OCI-LY7 (cell line): Measurements from ENCODE around the gene ACAP3.

Source experiments
- EZH2phosphoT487 ChIP-seq: fragments of 200-600 bp; sonication (generic); IDR thresholded peaks from 2 replicates; pipeline ENCODE4 v1.6.1; 2018; ENCODE audit warnings: low read depth, borderline replicate concordance, mild to moderate bottlenecking, mixed run types, antibody characterized with exemption, low read length, moderate library complexity, mixed read lengths
- TF ChIP-seq, protein P1 (sequence below): fragments of 200-600 bp; sonication (generic); conservative IDR thresholded peaks from 2 replicates; pipeline ENCODE4 v1.5.1; 2014; ENCODE audit warnings: mild to moderate bottlenecking, antibody characterized with exemption, low read length, moderate library complexity, mixed read lengths

DNA sequence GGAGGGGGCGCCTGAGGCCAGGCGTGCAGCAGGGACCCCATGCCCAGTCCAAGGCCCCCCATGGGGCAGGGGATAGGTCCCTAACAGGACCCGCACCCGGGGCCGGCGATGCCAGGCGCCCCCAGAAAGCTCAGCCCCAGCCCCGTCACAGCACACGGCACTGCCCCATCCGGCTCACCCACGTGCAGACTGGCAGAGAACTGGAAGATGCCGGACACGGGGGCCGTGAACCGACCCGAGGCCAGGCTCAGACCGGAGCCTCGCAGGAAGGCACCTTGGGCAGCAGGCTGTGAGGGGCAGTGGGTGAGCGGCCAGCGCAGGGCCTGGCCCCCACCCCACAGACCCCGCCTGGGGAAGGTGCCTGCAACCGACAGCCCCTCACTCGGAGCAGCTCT lies 64.5 kb downstream of the ACAP3 start:
- TF ChIP-seq, protein P1, sequence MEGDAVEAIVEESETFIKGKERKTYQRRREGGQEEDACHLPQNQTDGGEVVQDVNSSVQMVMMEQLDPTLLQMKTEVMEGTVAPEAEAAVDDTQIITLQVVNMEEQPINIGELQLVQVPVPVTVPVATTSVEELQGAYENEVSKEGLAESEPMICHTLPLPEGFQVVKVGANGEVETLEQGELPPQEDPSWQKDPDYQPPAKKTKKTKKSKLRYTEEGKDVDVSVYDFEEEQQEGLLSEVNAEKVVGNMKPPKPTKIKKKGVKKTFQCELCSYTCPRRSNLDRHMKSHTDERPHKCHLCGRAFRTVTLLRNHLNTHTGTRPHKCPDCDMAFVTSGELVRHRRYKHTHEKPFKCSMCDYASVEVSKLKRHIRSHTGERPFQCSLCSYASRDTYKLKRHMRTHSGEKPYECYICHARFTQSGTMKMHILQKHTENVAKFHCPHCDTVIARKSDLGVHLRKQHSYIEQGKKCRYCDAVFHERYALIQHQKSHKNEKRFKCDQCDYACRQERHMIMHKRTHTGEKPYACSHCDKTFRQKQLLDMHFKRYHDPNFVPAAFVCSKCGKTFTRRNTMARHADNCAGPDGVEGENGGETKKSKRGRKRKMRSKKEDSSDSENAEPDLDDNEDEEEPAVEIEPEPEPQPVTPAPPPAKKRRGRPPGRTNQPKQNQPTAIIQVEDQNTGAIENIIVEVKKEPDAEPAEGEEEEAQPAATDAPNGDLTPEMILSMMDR, result no peak
- TF ChIP-seq EZH2phosphoT487, result no peak
